ENCODE measurements around the gene WNT3A. TPM values are rescaled to one million over a fixed set of nuclear protein-coding genes. Genes with fewer than 3 reads are reported as not detected.

Gene WNT3A
- total and polyA plus RNA-seq, 4 donors = 0.06 TPM; not detected in 3

GRCh38 chr1:228104526-228105269, 97.9 kb downstream of the WNT3A start:
- 72% methylated on average over 7 of the region's 7 CpGs for WGBS (ENCODE audit: insufficient coverage)
- H3K36me3 ChIP-seq (ENCODE audit: control insufficient read depth, insufficient read depth, low read length) = peaks cover 56% of the 10 kb centered on the region
- H3K27ac ChIP-seq (ENCODE audit: low read depth, low read length) = no peak overlapping the region
- no peaks in the 10 kb centered on the region for H3K27me3 ChIP-seq (ENCODE audit: control insufficient read depth, insufficient read depth, low read length)
- H3K9me3 ChIP-seq (ENCODE audit: control insufficient read depth, insufficient read depth, low read length) = no peaks in the 10 kb centered on the region
- peaks cover 43% of the 10 kb centered on the region for H3K4me1 ChIP-seq (ENCODE audit: control insufficient read depth, insufficient read depth, low read length)
- no peak overlapping the region for H3K4me3 ChIP-seq (ENCODE audit: low read depth, low read length)
- DNase-seq (ENCODE audit: low read depth in 4 of 6, low spot score in 6 of 6) = no peak

DNA sequence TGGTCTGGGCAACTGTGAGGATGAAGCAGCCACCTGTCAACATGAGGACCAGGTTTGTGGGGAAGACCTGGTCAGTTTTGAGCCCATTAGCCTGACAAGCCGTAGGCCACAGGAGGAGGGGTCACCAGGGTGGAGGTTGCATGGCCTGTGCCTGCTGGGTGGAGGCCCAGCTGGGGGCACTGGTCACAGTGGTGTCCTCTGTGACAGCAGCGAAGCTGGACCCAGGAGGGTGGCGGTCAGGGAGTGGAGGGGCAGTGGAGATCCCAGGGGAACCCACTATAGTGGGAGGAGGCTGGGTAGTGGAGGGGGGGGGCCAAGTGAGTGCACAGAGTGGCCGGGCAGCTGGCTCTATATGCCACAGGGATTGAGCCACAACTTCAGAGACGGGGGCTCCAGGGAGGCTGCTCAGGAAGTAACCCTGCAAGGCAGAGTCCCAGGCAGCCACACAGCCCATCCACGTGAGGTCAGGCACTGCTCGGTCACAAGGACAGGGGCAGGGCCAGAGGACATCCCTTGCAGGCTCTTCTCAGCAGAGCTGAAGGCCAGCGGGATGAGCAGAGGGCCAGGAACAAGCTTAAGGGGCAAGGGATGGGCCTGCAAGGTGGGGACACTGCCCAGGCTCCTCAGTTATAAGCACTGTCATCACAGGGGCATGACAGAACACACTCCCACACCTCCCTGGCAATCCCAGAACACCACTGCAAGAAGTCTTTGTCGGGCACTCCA, 98.6 kb downstream of the WNT3A start:
- no peaks in the 10 kb centered on the region for H3K9me3 ChIP-seq (ENCODE audit: control insufficient read depth, insufficient read depth, low read length)
- peaks cover 49% of the 10 kb centered on the region for H3K4me1 ChIP-seq (ENCODE audit: control insufficient read depth, insufficient read depth, low read length)
- H3K27me3 ChIP-seq (ENCODE audit: control insufficient read depth, insufficient read depth, low read length) = no peaks in the 10 kb centered on the region
- no peak for DNase-seq (ENCODE audit: low read depth in 4 of 6, low spot score in 6 of 6)
- peaks cover 49% of the 10 kb centered on the region for H3K36me3 ChIP-seq (ENCODE audit: control insufficient read depth, insufficient read depth, low read length)
- 79% methylated on average over 9 of the region's 9 CpGs for WGBS (ENCODE audit: insufficient coverage)
- H3K27ac ChIP-seq (ENCODE audit: low read depth, low read length) = no peak overlapping the region
- no peak overlapping the region for H3K4me3 ChIP-seq (ENCODE audit: low read depth, low read length)

DNA sequence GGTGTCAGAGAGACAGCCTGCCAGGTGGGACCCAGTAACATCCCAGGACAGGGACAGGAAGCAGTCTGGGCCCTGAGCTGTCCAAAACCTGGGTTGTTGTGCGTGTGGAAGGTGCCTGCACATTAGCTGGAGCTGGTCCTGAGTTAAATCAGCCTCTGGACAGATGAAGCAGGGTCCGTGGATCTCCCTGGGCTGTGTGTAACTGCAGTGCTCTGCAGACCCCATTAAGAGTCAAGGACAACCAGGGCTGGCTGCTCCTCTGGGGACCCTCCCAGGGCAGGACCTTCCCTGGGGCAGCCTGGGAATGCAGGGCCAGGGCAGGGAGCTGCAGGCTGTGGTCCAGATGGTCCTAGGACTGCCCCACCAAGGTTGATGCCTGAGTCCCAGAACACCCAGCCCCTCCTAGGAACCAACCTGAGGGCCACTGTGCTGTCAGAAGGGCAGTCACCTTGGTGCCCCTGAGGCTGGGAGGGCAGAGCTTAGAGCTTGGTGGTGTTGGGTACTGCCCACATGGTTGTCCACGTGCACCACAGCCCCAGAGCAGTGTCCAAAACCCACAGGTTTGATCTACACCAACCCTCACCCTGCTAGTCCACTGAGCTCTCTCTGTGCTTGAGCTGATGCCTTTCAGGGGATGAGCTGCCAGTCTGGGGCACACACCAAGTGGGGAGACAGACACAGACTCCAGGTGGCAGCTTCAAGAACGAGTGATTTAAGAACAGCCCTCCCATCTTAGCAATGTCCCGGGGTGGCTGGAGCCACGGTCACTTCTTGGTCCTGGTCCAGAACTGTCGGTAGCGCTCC, 99.4 kb downstream of the WNT3A start:
- Histone ChIP-seq H3K9me3 (ENCODE audit: control insufficient read depth, insufficient read depth, low read length) (no peaks in the 10 kb centered on the region), H3K4me3 (ENCODE audit: low read depth, low read length) (no peak overlapping the region), H3K36me3 (ENCODE audit: control insufficient read depth, insufficient read depth, low read length) (peaks cover 41% of the 10 kb centered on the region), H3K27ac (ENCODE audit: low read depth, low read length) (no peak overlapping the region), H3K27me3 (ENCODE audit: control insufficient read depth, insufficient read depth, low read length) (no peaks in the 10 kb centered on the region), H3K4me1 (ENCODE audit: control insufficient read depth, insufficient read depth, low read length) (peaks cover 49% of the 10 kb centered on the region)
- 87% methylated on average over 8 of the region's 8 CpGs for WGBS (ENCODE audit: insufficient coverage)
- DNase-seq (ENCODE audit: low read depth in 4 of 6, low spot score in 6 of 6) = no peak

- H3K9me3 ChIP-seq (ENCODE audit: control insufficient read depth, insufficient read depth, low read length) = no peaks in the 10 kb centered on the region
- H3K27me3 ChIP-seq (ENCODE audit: control insufficient read depth, insufficient read depth, low read length) = no peaks in the 10 kb centered on the region
- H3K4me1 ChIP-seq (ENCODE audit: control insufficient read depth, insufficient read depth, low read length) = peaks cover 45% of the 10 kb centered on the region
- DNase-seq (ENCODE audit: low read depth in 4 of 6, low spot score in 6 of 6) = no peak
- WGBS (ENCODE audit: insufficient coverage) = 93% methylated on average over 9 of the region's 9 CpGs
- H3K4me3 ChIP-seq (ENCODE audit: low read depth, low read length) = no peak overlapping the region
- H3K27ac ChIP-seq (ENCODE audit: low read depth, low read length) = no peak overlapping the region
- peaks cover 36% of the 10 kb centered on the region for H3K36me3 ChIP-seq (ENCODE audit: control insufficient read depth, insufficient read depth, low read length)
These were observed 99.9 kb downstream of the WNT3A start for GRCh38 chr1:228106800-228107054.

DNA sequence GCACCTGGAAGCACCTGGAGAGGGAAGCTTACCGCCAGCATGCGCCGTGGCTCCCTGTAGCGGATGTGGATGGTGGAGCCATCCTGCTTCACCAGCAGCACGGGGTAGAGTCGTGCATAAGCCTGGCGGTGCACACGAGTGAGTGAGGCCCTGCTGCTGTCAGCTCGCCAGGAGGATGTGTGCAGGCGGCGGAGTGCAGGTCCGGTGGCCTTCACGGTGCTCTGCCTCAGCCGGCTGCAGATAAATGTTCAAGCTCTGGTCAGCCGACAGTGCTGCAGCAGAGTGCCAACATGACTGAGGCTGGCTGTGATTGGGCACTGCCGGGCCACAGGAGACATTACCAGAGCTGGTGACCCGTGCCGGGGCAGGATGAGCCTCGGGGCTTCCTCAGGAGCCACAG, 100.8 kb downstream of the WNT3A start:
- Histone ChIP-seq H3K27me3 (ENCODE audit: control insufficient read depth, insufficient read depth, low read length) (no peaks in the 10 kb centered on the region), H3K4me3 (ENCODE audit: low read depth, low read length) (no peak overlapping the region), H3K4me1 (ENCODE audit: control insufficient read depth, insufficient read depth, low read length) (peaks cover 37% of the 10 kb centered on the region), H3K27ac (ENCODE audit: low read depth, low read length) (no peak overlapping the region), H3K36me3 (ENCODE audit: control insufficient read depth, insufficient read depth, low read length) (peaks cover 33% of the 10 kb centered on the region), H3K9me3 (ENCODE audit: control insufficient read depth, insufficient read depth, low read length) (no peaks in the 10 kb centered on the region)
- DNase-seq (ENCODE audit: low read depth in 4 of 6, low spot score in 6 of 6) = no peak
- 93% methylated on average over 19 of the region's 19 CpGs for WGBS (ENCODE audit: insufficient coverage)

GRCh38 chr1:228108055-228108690, 101.4 kb downstream of the WNT3A start:
- DNase-seq (ENCODE audit: low read depth in 4 of 6, low spot score in 6 of 6) = no peak
- peaks cover 37% of the 10 kb centered on the region for H3K4me1 ChIP-seq (ENCODE audit: control insufficient read depth, insufficient read depth, low read length)
- H3K9me3 ChIP-seq (ENCODE audit: control insufficient read depth, insufficient read depth, low read length) = no peaks in the 10 kb centered on the region
- no peaks in the 10 kb centered on the region for H3K27me3 ChIP-seq (ENCODE audit: control insufficient read depth, insufficient read depth, low read length)
- no peak overlapping the region for H3K27ac ChIP-seq (ENCODE audit: low read depth, low read length)
- H3K4me3 ChIP-seq (ENCODE audit: low read depth, low read length) = peak overlapping the region; percentile 99
- WGBS (ENCODE audit: insufficient coverage) = 81% methylated on average over 7 of the region's 11 CpGs
- peaks cover 33% of the 10 kb centered on the region for H3K36me3 ChIP-seq (ENCODE audit: control insufficient read depth, insufficient read depth, low read length)

GRCh38 chr1:228108742-228109072, 101.9 kb downstream of the WNT3A start:
- peak overlapping the region; percentile 70 for H3K27ac ChIP-seq (ENCODE audit: low read depth, low read length)
- H3K27me3 ChIP-seq (ENCODE audit: control insufficient read depth, insufficient read depth, low read length) = no peaks in the 10 kb centered on the region
- peak overlapping the region; percentile 99 for H3K4me3 ChIP-seq (ENCODE audit: low read depth, low read length)
- WGBS (ENCODE audit: insufficient coverage) = 3% methylated on average over 7 of the region's 8 CpGs
- no peaks in the 10 kb centered on the region for H3K9me3 ChIP-seq (ENCODE audit: control insufficient read depth, insufficient read depth, low read length)
- peaks cover 32% of the 10 kb centered on the region for H3K4me1 ChIP-seq (ENCODE audit: control insufficient read depth, insufficient read depth, low read length)
- DNase-seq (ENCODE audit: low read depth in 4 of 6, low spot score in 6 of 6) = peak in 1 of 6 donors; percentile 4
- H3K36me3 ChIP-seq (ENCODE audit: control insufficient read depth, insufficient read depth, low read length) = peaks cover 33% of the 10 kb centered on the region

GRCh38 chr1:228109073-228109961, 102.5 kb downstream of the WNT3A start, which contains the start of gene MRPL55:
Gene MRPL55, minus strand, starts transcription at chr1:228109299. Its CDS starts 1,039 bp downstream, at chr1:228108260.
- H3K27me3 ChIP-seq (ENCODE audit: control insufficient read depth, insufficient read depth, low read length) = no peaks in the 10 kb centered on the region
- peak; percentile 92 to 99 (median 94) for DNase-seq (ENCODE audit: low read depth in 4 of 6, low spot score in 6 of 6)
- peak within 1 kb of the TSS; percentile 99 for H3K4me3 ChIP-seq (ENCODE audit: low read depth, low read length)
- H3K36me3 ChIP-seq (ENCODE audit: control insufficient read depth, insufficient read depth, low read length) = peaks cover 33% of the 10 kb centered on the region
- H3K27ac ChIP-seq (ENCODE audit: low read depth, low read length) = peak within 1 kb of the TSS; percentile 82
- H3K9me3 ChIP-seq (ENCODE audit: control insufficient read depth, insufficient read depth, low read length) = no peaks in the 10 kb centered on the region
- peaks cover 27% of the 10 kb centered on the region for H3K4me1 ChIP-seq (ENCODE audit: control insufficient read depth, insufficient read depth, low read length)
- under 1% methylated on average over 66 of the region's 66 CpGs for WGBS (ENCODE audit: insufficient coverage)

Measured in spinal cord (tissue), 10 donors.